Fibroblast of gingiva (primary cell): ENCODE results near the gene KIF26A.

Experiments
- DNase-seq: peaks from one replicate; pipeline ENCODE4 v3.0.0-alpha.2; 2011; ENCODE audit warnings: low read depth

The KIF26A gene

DNA sequence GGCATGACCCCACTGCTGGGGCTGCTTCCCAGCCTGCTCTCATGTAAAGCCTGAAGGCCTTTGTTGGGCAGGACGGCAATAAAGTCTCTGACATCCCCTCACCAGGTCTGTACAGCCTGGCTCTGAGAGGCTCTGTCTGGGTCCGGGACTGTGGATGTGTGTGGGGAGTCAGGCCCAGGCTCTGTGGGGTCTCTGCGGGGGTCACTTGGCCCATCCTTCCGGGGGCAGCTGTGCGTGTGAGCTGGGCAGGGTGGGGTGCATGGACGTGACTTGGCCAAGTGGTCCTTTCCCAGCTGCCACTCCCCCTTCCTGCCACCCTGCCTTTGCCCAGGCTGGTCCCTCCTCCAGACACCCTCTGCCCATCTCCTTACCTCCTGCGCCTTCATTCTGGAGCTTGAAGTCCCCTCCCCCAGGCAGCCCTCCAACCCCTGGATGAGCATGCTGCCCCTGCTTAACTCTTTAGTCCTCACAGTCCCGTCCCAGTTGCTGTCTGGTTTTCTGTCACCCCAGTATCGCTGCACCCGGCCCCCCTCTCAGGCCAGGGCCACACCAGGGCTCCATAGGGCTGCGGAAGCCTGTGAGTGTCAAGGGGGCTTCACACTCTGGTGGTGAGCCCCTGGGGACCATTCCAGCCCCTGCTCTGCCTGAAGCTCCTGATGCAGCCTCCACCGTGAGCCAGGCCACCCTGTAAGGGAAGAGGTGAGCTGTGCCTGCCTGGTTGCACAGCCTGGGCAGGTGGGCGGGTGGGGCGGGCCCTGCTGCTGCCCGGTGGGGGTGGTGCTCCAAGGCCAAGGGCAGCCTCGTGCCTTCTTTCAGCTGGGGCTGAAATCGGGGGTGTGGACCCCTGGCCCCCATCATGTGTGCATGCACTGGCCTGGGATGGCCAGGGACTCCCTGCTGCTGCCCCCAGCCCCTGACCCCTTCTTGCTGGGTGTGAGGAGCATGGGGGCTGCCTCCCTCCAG is 25.5 kb upstream of the KIF26A start:
- no peak for DNase-seq

DNA sequence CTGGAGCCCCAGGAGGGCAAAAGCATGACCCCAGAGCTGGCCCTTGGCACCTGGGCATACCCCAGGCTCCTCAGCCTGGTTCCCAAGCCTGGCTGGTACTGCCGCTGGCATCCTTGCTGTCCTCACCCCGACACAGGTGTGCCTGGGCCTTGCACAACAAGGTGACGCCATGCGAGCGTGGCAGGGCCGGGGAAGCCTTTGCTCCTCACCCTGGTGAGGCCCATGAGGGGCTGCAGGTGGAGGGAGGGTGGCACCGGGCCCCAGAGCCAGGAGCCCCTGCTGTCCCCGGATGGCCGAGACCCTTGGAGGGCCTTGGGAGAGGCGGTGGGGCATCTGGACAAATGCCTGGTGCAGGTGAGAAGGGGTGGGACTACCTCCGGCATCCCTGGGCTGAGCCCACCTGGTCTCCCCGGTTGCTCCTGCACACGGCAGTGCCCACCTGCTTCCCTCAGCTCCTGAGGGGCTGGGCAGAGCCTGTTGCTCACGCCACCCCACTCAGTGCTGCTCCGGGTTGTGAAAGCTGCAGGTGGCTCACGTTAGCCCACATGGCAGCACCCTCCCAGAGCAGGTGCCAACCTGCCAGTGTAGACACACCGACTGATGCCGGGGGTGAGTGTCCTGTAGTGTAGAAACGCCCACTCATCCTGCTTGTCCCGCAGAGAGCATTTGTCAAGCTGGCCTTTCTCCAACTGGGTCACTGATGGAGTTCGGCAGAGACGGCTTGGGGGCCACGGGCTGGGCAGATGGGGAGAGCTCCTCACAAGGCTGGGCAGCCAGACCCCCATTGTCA is 24.6 kb upstream of the KIF26A start:
- no peak for DNase-seq

GRCh38 chr14:104114421-104115130 is 23.8 kb upstream of the KIF26A start:
- no peak for DNase-seq

DNA sequence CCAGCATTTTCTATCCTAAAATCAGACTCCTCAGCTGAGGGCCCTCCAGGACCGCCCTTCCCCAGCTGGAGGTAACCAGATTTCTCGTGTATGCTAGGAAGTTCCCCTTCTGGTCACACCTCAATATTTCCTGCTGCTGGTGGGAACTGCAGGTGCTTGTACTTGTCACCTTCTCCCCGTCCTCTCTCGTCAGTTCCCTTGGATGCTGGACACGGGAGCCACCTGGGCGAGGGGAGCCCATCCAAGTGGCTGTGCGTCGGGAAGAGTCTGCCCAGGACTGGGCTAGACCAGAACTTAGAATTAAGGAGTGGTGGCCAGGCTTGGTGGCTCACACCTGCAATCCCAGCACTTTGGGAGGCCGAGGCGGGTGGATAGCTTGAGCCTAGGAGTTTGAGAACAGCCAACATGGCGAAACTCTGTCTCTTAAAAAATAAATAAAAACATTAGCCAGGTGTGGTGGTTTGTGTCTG is 23.2 kb upstream of the KIF26A start:
- no peak for DNase-seq

DNA sequence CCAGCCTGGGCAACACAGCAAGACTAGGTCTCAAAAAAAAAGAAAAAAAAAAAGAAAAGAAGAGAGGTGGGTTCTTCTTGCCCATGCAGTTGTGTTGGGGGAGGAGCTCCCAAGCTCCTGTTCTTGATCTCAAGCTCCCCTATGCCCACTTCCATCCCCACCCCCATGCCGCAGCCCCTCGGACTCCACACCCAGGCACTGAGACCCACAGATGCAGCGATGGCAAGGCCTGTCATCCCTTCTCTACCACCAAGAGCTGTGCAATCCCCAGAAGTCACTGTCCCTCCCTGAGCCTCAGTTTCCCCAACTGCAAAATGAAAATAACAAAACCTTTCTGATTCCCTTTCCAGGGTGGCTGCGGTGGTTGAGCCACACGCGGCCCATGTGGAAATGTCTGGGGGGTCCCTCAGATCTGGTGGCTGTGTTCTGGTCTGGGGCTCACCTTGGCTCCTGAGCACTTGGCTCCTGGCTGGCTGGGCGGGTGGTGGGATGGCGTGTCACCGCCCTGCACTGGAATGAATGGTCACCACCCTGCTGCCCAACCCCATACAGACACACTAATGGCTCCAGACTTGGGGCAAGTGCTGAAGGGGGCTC is 22.6 kb upstream of the KIF26A start:
- DNase-seq: no peak

GRCh38 chr14:104116288-104116755 is 22.1 kb upstream of the KIF26A start:
- no peak for DNase-seq

GRCh38 chr14:104116756-104117340 is 21.5 kb upstream of the KIF26A start:
- no peak for DNase-seq

GRCh38 chr14:104117341-104118005 is 20.9 kb upstream of the KIF26A start:
- DNase-seq: no peak

DNA sequence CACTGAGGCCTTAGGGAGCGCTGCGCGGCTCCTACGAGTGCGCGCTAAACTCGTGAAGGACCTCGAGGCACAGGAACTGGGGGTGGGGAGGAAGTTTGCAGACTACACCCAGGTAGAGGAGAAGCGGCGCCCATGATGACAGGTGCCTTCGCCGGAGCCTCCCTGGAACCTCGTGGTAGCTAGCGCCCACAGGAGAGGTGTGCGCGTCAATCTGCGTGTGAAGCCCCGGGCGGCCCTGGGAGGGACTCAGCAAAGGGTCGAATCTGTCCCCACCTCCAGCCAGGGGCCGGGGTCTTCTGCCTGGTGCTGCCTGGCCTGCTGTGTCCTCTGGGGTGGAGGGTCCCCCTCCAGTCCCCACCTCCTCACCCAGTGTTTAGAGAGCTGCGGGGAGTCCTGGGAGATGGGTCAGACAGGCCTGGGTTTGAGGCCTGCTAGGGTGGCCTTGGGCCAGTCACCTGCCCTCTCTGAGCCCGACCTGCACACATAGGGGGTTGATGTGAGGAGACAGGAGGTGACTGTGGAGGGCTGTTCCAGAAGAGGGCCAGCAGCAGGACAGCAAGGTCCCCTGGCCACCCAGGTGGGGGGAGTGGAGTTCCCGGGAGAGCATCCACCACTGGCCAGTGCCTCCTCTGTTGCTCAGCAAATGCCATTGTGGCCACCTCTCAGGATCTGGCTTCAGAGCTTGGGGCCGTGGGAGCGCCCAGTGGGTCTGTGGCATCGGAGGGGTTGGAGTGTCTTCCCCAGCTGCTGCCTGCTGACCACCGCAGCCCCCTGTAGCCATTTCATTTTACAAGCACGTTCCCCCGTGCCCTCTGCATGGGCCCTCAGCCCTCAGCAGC is 20.2 kb upstream of the KIF26A start:
- no peak for DNase-seq

DNA sequence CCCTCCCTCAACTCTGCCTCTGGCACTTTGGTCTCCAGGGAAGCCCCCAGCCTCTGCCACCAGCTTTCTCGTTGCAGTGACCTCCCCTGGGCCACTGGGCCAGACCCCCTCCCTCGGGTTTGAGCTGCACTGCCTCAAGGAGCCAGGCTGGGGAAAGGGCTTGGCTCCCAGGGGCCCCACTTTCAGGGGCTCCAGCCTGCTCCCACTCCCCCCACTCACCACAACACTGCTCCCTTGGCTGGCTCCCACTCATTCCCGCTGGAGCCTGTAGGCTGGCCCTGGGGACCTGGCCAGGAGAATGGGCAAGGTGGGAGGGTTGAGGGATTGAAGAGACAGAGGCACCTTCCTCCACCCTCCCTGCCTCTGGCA is 19.3 kb upstream of the KIF26A start:
- no peak for DNase-seq

DNA sequence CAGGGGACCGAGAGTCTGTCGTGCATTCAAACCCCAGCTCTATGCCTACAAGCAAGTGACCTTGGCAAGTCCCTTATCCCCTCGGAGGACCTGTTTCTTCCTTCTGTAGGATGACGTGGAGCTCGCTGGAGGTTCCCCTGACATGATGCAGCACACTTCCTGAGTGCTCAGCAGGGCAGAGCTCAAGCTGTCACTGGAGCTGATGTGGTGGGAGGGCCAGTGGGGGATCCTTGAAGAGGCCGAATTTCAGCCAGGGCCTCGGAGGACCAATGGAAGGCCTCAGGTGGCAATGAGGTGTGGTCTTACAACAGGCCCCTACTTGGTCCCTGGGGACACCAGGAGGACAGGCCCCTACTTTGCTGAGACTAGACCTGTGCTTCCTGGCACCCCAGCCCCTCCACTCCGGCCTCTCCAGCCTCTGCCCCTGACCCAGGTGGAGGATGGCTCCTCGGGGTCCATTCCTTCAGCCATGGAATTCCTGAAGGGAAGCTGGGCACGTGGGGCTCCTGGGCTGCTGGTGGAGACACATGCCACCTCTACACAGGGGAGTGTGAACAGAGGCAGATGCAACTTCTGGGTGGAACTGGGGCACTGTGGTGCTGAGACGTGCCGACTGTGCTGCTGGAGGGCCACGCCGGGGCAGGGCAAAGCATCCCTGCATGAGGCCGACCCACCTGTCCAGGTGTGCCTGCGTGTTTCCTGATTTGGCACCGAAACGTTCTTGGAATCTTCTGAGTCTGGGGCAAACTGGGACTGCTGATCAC is 18.7 kb upstream of the KIF26A start:
- DNase-seq: no peak

DNA sequence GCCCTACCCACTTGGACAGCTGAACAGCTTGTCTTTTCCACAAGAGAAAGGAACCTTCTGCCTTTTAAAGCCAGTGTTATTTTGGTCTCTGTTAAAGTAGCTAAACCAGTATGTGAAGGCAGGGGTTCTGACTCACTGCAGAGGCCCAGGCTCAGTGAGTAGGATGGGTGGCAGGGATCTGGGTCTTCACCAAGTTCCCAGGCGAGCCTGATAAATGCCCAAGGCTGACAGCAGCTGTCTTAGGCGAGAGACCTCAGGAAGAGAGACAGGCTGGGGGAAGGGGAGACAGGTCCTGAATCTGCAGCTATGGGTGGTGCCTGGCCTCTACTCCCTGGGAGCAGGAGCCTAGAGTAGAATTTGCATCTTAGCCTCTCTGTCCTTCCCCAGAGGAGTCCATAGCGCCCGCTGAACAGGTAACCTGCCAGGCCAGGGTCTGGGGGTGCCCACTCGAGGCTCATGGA is 18.1 kb upstream of the KIF26A start:
- no peak for DNase-seq

GRCh38 chr14:104121142-104121541 is 17.2 kb upstream of the KIF26A start:
- DNase-seq: no peak

DNA sequence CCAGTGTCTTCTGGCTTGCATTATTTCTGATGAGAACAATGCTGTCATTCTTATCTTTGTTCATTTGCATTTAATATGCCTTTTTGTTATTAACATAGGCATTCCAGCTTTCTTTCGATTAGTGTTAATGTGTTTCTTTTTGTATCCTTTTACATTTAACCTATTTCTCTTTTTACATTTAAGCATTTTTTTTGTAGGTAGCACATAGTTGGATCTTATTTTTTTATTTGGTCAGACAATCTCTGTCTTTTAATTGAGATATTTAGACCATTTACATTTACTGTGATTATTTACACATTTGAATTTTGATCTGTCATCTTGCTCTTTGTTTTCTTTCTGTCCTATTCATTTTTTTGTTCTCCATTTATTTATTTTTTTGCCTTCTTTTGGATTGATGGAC is 14.5 kb upstream of the KIF26A start:
- no peak for DNase-seq

DNA sequence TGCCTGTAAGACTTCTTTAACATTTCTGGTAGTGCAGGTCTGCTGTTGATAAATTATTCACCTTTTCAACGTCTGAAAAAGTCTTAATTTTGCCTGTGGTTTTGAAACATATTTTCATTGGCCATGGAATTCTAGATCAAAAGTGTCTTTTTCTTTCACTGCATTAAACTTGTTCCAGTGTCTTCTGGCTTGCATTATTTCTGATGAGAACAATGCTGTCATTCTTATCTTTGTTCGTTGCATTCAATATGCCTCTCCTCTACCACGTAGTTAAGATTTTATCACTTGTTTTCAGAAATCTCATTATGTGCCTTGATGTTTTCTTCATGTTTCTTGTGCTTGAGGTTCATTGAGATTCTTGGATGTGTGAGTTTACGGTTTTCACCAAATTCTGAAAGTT is 13.4 kb upstream of the KIF26A start:
- DNase-seq: no peak

DNA sequence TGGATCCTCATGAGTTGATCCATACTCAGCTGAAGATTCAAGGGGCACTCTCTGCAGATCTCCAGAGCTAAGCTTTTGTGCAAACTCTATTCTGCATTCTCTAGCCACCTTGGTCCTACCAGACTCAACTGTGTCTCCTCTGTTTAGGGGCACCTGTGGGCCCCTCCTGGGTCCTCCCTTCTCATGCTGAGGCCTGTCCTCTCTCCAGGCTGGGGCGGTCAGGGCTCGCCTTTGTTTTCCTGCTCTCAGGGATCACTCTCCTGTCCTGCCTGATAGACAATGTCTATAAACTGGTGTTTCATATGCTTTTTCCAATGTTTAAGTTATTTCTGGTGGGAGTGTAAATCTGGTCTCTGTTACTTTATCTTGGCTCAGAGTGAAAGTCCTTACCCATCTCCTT is 11.6 kb upstream of the KIF26A start:
- no peak for DNase-seq

DNA sequence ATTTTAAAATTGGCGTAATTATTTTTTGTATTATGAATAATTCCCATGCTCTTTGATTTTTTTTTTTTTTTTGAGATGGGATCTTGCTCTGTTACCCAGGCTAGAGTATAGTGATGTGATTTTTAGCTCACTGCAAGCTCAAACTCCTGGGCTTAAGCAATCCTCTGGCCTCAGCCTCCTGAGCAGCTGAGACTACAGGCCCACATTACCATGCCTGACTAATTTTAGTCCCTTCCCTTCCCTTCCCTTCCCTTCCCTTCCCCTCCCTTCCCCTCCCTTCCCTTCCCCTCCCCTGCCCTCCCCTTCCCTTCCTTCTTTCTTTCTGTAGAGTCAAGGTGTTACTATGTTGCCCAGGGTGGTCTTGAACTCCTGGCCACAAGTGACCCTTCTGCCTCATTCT is 9.4 kb upstream of the KIF26A start:
- no peak for DNase-seq

GRCh38 chr14:104129556-104129955 is 8.8 kb upstream of the KIF26A start:
- DNase-seq: no peak

DNA sequence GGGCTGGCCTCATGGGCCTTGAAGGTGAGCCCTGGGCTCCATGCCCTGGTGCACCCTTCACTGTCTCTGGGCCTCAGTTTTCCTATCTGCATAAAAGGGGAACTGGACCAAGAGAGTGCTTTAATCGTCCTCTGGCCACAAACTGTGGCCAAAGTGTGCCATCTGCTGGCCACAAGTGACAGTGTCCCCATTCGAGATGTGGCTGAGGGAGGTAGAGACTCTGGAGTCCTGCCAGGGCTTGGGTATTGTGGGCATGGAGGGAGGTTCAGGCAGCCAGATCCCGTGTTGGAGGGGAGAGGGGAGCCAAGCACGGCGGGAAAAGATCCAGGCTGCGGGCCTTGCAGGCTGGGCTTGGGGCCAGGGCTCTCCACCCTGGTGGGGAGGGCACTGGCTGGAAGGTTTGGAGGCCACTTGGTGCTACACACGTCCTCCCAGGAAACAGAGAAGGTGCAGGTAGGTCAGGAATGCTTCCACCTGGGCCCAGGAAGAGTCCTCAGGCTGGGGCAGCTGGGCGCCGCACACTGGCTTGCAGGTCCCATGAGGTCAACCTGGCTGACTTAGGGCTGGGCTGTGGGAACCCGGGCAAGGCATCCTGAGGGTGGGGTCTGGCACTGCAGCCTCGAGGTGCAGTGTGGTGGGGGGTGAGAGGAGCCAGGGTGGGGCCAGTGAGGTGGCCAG is 7.3 kb upstream of the KIF26A start:
- DNase-seq: no peak
